ENCODE measurements around the gene PLSCR2.
A peak's percentile ranks its signal among the peaks of the same experiment; 100 is the strongest.

Gene PLSCR2

GRCh38 chr3:146454796-146455195 lies 14.6 kb downstream of the PLSCR2 start:
- TF ChIP-seq GABPA (IDR thresholded peaks at IDR 0.05; ENCODE audit: low read depth) (no peak), POLR2AphosphoS5 (IDR thresholded peaks at IDR 0.05; ENCODE audit: low read depth) (no peak), CTCF (IDR thresholded peaks at IDR 0.05; ENCODE audit: insufficient read depth, low read length) (no peak), SPI1 (IDR thresholded peaks at IDR 0.05; ENCODE audit: borderline replicate concordance, low read depth) (no peak)
- TF ChIP-seq, protein P1, sequence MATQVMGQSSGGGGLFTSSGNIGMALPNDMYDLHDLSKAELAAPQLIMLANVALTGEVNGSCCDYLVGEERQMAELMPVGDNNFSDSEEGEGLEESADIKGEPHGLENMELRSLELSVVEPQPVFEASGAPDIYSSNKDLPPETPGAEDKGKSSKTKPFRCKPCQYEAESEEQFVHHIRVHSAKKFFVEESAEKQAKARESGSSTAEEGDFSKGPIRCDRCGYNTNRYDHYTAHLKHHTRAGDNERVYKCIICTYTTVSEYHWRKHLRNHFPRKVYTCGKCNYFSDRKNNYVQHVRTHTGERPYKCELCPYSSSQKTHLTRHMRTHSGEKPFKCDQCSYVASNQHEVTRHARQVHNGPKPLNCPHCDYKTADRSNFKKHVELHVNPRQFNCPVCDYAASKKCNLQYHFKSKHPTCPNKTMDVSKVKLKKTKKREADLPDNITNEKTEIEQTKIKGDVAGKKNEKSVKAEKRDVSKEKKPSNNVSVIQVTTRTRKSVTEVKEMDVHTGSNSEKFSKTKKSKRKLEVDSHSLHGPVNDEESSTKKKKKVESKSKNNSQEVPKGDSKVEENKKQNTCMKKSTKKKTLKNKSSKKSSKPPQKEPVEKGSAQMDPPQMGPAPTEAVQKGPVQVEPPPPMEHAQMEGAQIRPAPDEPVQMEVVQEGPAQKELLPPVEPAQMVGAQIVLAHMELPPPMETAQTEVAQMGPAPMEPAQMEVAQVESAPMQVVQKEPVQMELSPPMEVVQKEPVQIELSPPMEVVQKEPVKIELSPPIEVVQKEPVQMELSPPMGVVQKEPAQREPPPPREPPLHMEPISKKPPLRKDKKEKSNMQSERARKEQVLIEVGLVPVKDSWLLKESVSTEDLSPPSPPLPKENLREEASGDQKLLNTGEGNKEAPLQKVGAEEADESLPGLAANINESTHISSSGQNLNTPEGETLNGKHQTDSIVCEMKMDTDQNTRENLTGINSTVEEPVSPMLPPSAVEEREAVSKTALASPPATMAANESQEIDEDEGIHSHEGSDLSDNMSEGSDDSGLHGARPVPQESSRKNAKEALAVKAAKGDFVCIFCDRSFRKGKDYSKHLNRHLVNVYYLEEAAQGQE (IDR thresholded peaks at IDR 0.05; ENCODE audit: insufficient replicate concordance, low read depth): no peak
- no peak for DNase-seq (ENCODE audit: low read depth in 1 of 2, low spot score in 1 of 2)
- Histone ChIP-seq H3K27ac (replicated peaks) (no peak overlapping the region), H3K4me3 (replicated peaks; ENCODE audit: insufficient read depth, low read length) (no peak overlapping the region), H3K27me3 (ENCODE audit: insufficient read depth, poor library complexity, severe bottlenecking) (no peaks in the 10 kb centered on the region)

GRCh38 chr3:146449613-146450012 lies 19.7 kb downstream of the PLSCR2 start:
- TF ChIP-seq SPI1 (IDR thresholded peaks at IDR 0.05; ENCODE audit: borderline replicate concordance, low read depth): peak; percentile 75
- no peak for TF ChIP-seq CTCF (IDR thresholded peaks at IDR 0.05; ENCODE audit: insufficient read depth, low read length)
- no peak for TF ChIP-seq GABPA (IDR thresholded peaks at IDR 0.05; ENCODE audit: low read depth)
- TF ChIP-seq, protein P1 (IDR thresholded peaks at IDR 0.05; ENCODE audit: insufficient replicate concordance, low read depth): no peak
- TF ChIP-seq POLR2AphosphoS5 (IDR thresholded peaks at IDR 0.05; ENCODE audit: low read depth): no peak
- DNase-seq (ENCODE audit: low read depth in 1 of 2, low spot score in 1 of 2): no peak
- H3K4me3 ChIP-seq (replicated peaks; ENCODE audit: insufficient read depth, low read length): no peak overlapping the region

DNA sequence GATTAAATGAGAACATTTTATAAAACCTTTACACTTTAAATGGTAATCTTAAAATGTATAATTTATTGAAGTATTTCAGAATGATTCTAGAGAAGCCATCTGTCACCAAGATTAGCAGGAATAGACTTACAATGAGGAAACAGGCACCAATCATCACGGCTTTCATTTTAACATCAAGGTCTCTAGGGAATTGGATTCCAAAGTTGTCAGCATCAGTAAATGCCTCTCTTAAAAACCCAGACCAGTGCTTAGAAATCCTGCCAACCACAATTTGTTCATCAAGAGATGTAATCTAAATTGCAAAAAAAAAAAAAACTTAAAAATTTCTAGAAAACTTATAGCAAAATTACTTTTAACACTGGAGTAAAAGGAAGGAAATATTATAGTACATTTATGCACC lies 20.3 kb downstream of the PLSCR2 start:
- no peak for DNase-seq (ENCODE audit: low read depth in 1 of 2, low spot score in 1 of 2)
- Histone ChIP-seq H3K4me3 (replicated peaks; ENCODE audit: insufficient read depth, low read length) (no peak overlapping the region), H3K27me3 (ENCODE audit: insufficient read depth, poor library complexity, severe bottlenecking) (peaks cover 4% of the 10 kb centered on the region), H3K27ac (replicated peaks) (no peak overlapping the region)
- TF ChIP-seq GABPA (IDR thresholded peaks at IDR 0.05; ENCODE audit: low read depth): no peak
- no peak for TF ChIP-seq POLR2AphosphoS5 (IDR thresholded peaks at IDR 0.05; ENCODE audit: low read depth)
- no peak for TF ChIP-seq SPI1 (IDR thresholded peaks at IDR 0.05; ENCODE audit: borderline replicate concordance, low read depth)
- TF ChIP-seq, protein P1 (IDR thresholded peaks at IDR 0.05; ENCODE audit: insufficient replicate concordance, low read depth): no peak
- TF ChIP-seq CTCF (IDR thresholded peaks at IDR 0.05; ENCODE audit: insufficient read depth, low read length): no peak

More at GRCh38 chr3:146449613-146450012, 19.7 kb downstream of the PLSCR2 start:
- Histone ChIP-seq H3K27ac (replicated peaks) (no peak overlapping the region), H3K27me3 (ENCODE audit: insufficient read depth, poor library complexity, severe bottlenecking) (peaks cover 4% of the 10 kb centered on the region)

Measured in HL-60 (cell line).